ENCODE results near the gene RGS7. TPM values are rescaled to one million over a fixed set of nuclear protein-coding genes. Genes with fewer than 3 reads are reported as not detected.

Gene RGS7
- total RNA-seq, 1 experiment from 2014 or later: 0.10 TPM

- ATAC-seq (no peak), DNase-seq (ENCODE audit: low read depth, low spot score) (no peak)
- H3K4me3 ChIP-seq (ENCODE audit: low read depth in 2 of 2, low read length in 2 of 2): no peak overlapping the region
- no peaks in the 10 kb centered on the region for H3K27me3 ChIP-seq (ENCODE audit: control insufficient read depth, insufficient read depth, low read length)
- TF ChIP-seq POLR2AphosphoS5 (IDR thresholded peaks at IDR 0.05; ENCODE audit: low read depth, low read length) (no peak), TCF7L2 (IDR thresholded peaks at IDR 0.05; ENCODE audit: low read depth, low read length) (no peak)
- no TSS peak for BruUV-seq (replicated peaks)
- CTCF ChIA-PET: no interaction called here
- no peak overlapping the region for H3K27ac ChIP-seq (ENCODE audit: low read length)
- no peaks in the 10 kb centered on the region for H3K9me3 ChIP-seq (ENCODE audit: control insufficient read depth, insufficient read depth, low read depth, low read length)
- in situ Hi-C loops (cut with HindIII; ENCODE audit: low pct_unique_long_range_greater_than_20kb, low sequenced_read_pairs): no loop called here
- intact Hi-C loops (cut with micrococcal nuclease; ENCODE audit: unreplicated experiment): no loop called here
- no peaks in the 10 kb centered on the region for H3K36me3 ChIP-seq (ENCODE audit: control insufficient read depth, insufficient read depth, low read length)
- no peaks in the 10 kb centered on the region for H3K4me1 ChIP-seq (ENCODE audit: control insufficient read depth, insufficient read depth, low read length)
- POLR2A ChIA-PET: no interaction called here
These were observed 394.9 kb downstream of the RGS7 start for GRCh38 chr1:240962086-240962485.

- Histone ChIP-seq H3K27ac (ENCODE audit: low read length) (no peak overlapping the region), H3K9me3 (ENCODE audit: control insufficient read depth, insufficient read depth, low read depth, low read length) (no peaks in the 10 kb centered on the region), H3K4me1 (ENCODE audit: control insufficient read depth, insufficient read depth, low read length) (no peaks in the 10 kb centered on the region), H3K36me3 (ENCODE audit: control insufficient read depth, insufficient read depth, low read length) (no peaks in the 10 kb centered on the region), H3K27me3 (ENCODE audit: control insufficient read depth, insufficient read depth, low read length) (no peaks in the 10 kb centered on the region), H3K4me3 (ENCODE audit: low read depth in 2 of 2, low read length in 2 of 2) (no peak overlapping the region)
- in situ Hi-C loops (cut with HindIII; ENCODE audit: low pct_unique_long_range_greater_than_20kb, low sequenced_read_pairs): no loop called here
- intact Hi-C loops (cut with micrococcal nuclease; ENCODE audit: unreplicated experiment): no loop called here
- ATAC-seq (no peak), DNase-seq (ENCODE audit: low read depth, low spot score) (no peak)
- TF ChIP-seq REST (IDR thresholded peaks at IDR 0.05; ENCODE audit: insufficient read depth in 1 of 2, low read depth in 2 of 2, low read length in 1 of 2) (no peak), SIN3A (IDR thresholded peaks at IDR 0.05; ENCODE audit: borderline replicate concordance, insufficient read depth, low read depth, low read length) (no peak), TCF7L2 (IDR thresholded peaks at IDR 0.05; ENCODE audit: low read depth, low read length) (no peak), POLR2AphosphoS5 (IDR thresholded peaks at IDR 0.05; ENCODE audit: low read depth, low read length) (no peak), CTCF (IDR thresholded peaks at IDR 0.05) (no peak)
- POLR2A ChIA-PET: no interaction called here
- BruUV-seq (replicated peaks): no TSS peak
- CTCF ChIA-PET: no interaction called here
These were observed 400.6 kb downstream of the RGS7 start for GRCh38 chr1:240956424-240956823.

DNA sequence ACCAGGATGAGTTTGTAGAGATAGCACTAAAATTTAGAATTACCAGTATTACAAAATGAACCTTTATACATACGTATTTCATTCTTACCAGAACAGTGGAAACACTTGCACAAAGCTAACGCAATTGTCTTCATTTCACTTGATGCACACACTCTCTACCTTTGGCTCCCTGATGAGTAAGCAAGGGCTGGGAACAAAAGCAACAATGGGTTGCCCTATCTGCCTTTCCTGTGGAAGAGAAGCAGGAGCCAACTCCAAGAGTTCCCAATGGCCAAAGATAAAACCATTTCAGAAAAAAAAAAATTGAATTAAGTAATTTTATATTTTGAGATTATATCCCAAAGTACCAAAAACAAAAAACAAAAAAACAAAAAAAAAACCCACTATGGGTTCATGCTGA, 401.0 kb downstream of the RGS7 start:
- H3K4me3 ChIP-seq (ENCODE audit: low read depth in 2 of 2, low read length in 2 of 2): no peak overlapping the region
- no peak overlapping the region for H3K27ac ChIP-seq (ENCODE audit: low read length)
- POLR2A ChIA-PET: no interaction called here
- H3K4me1 ChIP-seq (ENCODE audit: control insufficient read depth, insufficient read depth, low read length): no peaks in the 10 kb centered on the region
- CTCF ChIA-PET: no interaction called here
- no peak for ATAC-seq
- no peak for DNase-seq (ENCODE audit: low read depth, low spot score)
- no TSS peak for BruUV-seq (replicated peaks)
- H3K36me3 ChIP-seq (ENCODE audit: control insufficient read depth, insufficient read depth, low read length): no peaks in the 10 kb centered on the region
- in situ Hi-C loops (cut with HindIII; ENCODE audit: low pct_unique_long_range_greater_than_20kb, low sequenced_read_pairs) (no loop called here), intact Hi-C loops (cut with micrococcal nuclease; ENCODE audit: unreplicated experiment) (no loop called here)
- no peaks in the 10 kb centered on the region for H3K9me3 ChIP-seq (ENCODE audit: control insufficient read depth, insufficient read depth, low read depth, low read length)
- H3K27me3 ChIP-seq (ENCODE audit: control insufficient read depth, insufficient read depth, low read length): no peaks in the 10 kb centered on the region
- TF ChIP-seq CTCF (IDR thresholded peaks at IDR 0.05) (no peak), SIN3A (IDR thresholded peaks at IDR 0.05; ENCODE audit: borderline replicate concordance, insufficient read depth, low read depth, low read length) (no peak), POLR2AphosphoS5 (IDR thresholded peaks at IDR 0.05; ENCODE audit: low read depth, low read length) (no peak), REST (IDR thresholded peaks at IDR 0.05; ENCODE audit: insufficient read depth in 1 of 2, low read depth in 2 of 2, low read length in 1 of 2) (no peak), TCF7L2 (IDR thresholded peaks at IDR 0.05; ENCODE audit: low read depth, low read length) (no peak)
